K562 (cell line): ENCODE results near the gene DLGAP5. TPM values are rescaled to one million over a fixed set of nuclear protein-coding genes. Genes with fewer than 3 reads are reported as not detected.

ENCODE experiments used
- ATF4 ChIP-seq: fragments of 450-650 bp; formaldehyde crosslinking; IDR thresholded peaks from 2 replicates; pipeline ENCODE4 v1.4.0; 2022; ENCODE audit warnings: mild to moderate bottlenecking, moderate library complexity
- CXXC5 ChIP-seq: fragments of 250-450 bp; sonication (Bioruptor Pico); IDR thresholded peaks from 2 replicates; pipeline ENCODE4 v1.8.0; 2022; ENCODE audit warnings: inconsistent platforms, mild to moderate bottlenecking, moderate library complexity
- EP400 ChIP-seq: fragments of 450-650 bp; IDR thresholded peaks from 2 replicates; pipeline ENCODE4 v1.6.1; 2017; ENCODE audit warnings: antibody characterized with exemption, mild to moderate bottlenecking, moderate library complexity
- GABPB1 ChIP-seq: sonication (generic); formaldehyde crosslinking; IDR thresholded peaks from 2 replicates; pipeline ENCODE4 v1.8.0; 2022; ENCODE audit warnings: mild to moderate bottlenecking, missing genetic modification reagents
- HLTF ChIP-seq: fragments of 450-650 bp; IDR thresholded peaks from 2 replicates; pipeline ENCODE4 v1.6.1; 2016
- NR1H2 ChIP-seq: sonication (generic); formaldehyde crosslinking; IDR thresholded peaks from 2 replicates; pipeline ENCODE4 v1.4.0; 2020; ENCODE audit warnings: mild to moderate bottlenecking, missing genetic modification reagents
- POLR2A ChIP-seq: fragments of 450-650 bp; conservative IDR thresholded peaks from 2 replicates; pipeline ENCODE4 v1.6.1; 2016
- SIN3B ChIP-seq: fragments of 450-650 bp; IDR thresholded peaks from 2 replicates; pipeline ENCODE4 v1.6.1; 2017; ENCODE audit warnings: low read depth, mild to moderate bottlenecking, moderate library complexity
- STAT6 ChIP-seq: sonication (generic); formaldehyde crosslinking; IDR thresholded peaks from 2 replicates; pipeline ENCODE4 v1.8.1; 2023; ENCODE audit warnings: mild to moderate bottlenecking, missing genetic modification reagents
- TCF7 ChIP-seq: sonication (generic); IDR thresholded peaks from 2 replicates; pipeline ENCODE4 v1.6.1; 2016; ENCODE audit warnings: antibody characterized with exemption, borderline replicate concordance
- TRIM24 ChIP-seq, 2 experiments: fragments of 450-650 bp; IDR thresholded peaks; 2 replicates each; pipeline ENCODE4 v1.6.1; 2016
- ZNF12 ChIP-seq: sonication (generic); formaldehyde crosslinking; IDR thresholded peaks from 2 replicates; pipeline ENCODE4 v1.4.0; 2020; ENCODE audit warnings: mild to moderate bottlenecking, missing genetic modification reagents
- polyA plus RNA-seq, 8 experiments: library from polyadenylated mRNA; depleted of rRNA in 4 of 8; stranded (reverse) in 5 of 8; unstranded in 3 of 8; fragments of >200 nt; fragmentation: Nextera tagmentation in 2 of 8; fragmentation: Illumina TruSeq in 1 of 8; extraction: Ambion mirVana in 2 of 8; extraction: Trizol in 1 of 8; gene quantifications; 2 replicates each; pipeline versions ENCODE4 v1.2.1 to v1.2.3, GENCODE V29; 2011 to 2014; ENCODE audit warnings: inconsistent platforms in 1 of 8, missing spikeins in 1 of 8
- total RNA-seq, 7 experiments: library from RNA; depleted of rRNA in 6 of 7; stranded (reverse); fragments of >200 nt in 6 of 7; fragmentation: Illumina TruSeq in 2 of 7; extraction: Trizol in 2 of 7; gene quantifications; 2 replicates each; pipeline versions ENCODE4 v1.2.1 to v1.2.3, GENCODE V29; 2011 to 2021; ENCODE audit warnings: low replicate concordance in 1 of 7
- TF ChIP-seq, protein P1 (sequence below): sonication (generic); formaldehyde crosslinking; IDR thresholded peaks from 2 replicates; pipeline ENCODE4 v1.8.0; 2023; ENCODE audit warnings: missing genetic modification reagents, mild to moderate bottlenecking, borderline replicate concordance
- TF ChIP-seq, protein P2 (sequence below): sonication (generic); formaldehyde crosslinking; IDR thresholded peaks from 2 replicates; pipeline ENCODE4 v1.8.0; 2022; ENCODE audit warnings: missing genetic modification reagents, mild to moderate bottlenecking, moderate library complexity, borderline replicate concordance
- TF ChIP-seq, protein P3 (sequence below): fragments of 450-650 bp; IDR thresholded peaks from 2 replicates; pipeline ENCODE4 v1.6.1; 2017; ENCODE audit warnings: mild to moderate bottlenecking, moderate library complexity

Gene DLGAP5
- total and polyA plus RNA-seq, 9 of the 15 experiments (the other 6 are each of a cell fraction or from before 2014, with no cell fraction given) = 39.1 to 80.0 (median 59.9) TPM

- TF ChIP-seq, protein P1, sequence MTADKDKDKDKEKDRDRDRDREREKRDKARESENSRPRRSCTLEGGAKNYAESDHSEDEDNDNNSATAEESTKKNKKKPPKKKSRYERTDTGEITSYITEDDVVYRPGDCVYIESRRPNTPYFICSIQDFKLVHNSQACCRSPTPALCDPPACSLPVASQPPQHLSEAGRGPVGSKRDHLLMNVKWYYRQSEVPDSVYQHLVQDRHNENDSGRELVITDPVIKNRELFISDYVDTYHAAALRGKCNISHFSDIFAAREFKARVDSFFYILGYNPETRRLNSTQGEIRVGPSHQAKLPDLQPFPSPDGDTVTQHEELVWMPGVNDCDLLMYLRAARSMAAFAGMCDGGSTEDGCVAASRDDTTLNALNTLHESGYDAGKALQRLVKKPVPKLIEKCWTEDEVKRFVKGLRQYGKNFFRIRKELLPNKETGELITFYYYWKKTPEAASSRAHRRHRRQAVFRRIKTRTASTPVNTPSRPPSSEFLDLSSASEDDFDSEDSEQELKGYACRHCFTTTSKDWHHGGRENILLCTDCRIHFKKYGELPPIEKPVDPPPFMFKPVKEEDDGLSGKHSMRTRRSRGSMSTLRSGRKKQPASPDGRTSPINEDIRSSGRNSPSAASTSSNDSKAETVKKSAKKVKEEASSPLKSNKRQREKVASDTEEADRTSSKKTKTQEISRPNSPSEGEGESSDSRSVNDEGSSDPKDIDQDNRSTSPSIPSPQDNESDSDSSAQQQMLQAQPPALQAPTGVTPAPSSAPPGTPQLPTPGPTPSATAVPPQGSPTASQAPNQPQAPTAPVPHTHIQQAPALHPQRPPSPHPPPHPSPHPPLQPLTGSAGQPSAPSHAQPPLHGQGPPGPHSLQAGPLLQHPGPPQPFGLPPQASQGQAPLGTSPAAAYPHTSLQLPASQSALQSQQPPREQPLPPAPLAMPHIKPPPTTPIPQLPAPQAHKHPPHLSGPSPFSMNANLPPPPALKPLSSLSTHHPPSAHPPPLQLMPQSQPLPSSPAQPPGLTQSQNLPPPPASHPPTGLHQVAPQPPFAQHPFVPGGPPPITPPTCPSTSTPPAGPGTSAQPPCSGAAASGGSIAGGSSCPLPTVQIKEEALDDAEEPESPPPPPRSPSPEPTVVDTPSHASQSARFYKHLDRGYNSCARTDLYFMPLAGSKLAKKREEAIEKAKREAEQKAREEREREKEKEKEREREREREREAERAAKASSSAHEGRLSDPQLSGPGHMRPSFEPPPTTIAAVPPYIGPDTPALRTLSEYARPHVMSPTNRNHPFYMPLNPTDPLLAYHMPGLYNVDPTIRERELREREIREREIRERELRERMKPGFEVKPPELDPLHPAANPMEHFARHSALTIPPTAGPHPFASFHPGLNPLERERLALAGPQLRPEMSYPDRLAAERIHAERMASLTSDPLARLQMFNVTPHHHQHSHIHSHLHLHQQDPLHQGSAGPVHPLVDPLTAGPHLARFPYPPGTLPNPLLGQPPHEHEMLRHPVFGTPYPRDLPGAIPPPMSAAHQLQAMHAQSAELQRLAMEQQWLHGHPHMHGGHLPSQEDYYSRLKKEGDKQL (CRISPR knock-in tag) = no peak
- TF ChIP-seq CXXC5 (CRISPR knock-in tag) (peak; percentile 76), TCF7 (no peak), SIN3B (no peak), POLR2A (peak; percentile 88), ZNF12 (CRISPR knock-in tag) (no peak), EP400 (peak; percentile 91), STAT6 (CRISPR knock-in tag) (no peak), HLTF (peak; percentile 44; the same call in 1 of the 2 replicates), ATF4 (CRISPR knock-in tag) (no peak), GABPB1 (peak; percentile 89), NR1H2 (CRISPR knock-in tag) (no peak), TRIM24 (IDR thresholded peaks at IDR 0.05) (peak; percentile 26 to 52; a peak in 2 of 4 replicates)
- TF ChIP-seq, protein P2, sequence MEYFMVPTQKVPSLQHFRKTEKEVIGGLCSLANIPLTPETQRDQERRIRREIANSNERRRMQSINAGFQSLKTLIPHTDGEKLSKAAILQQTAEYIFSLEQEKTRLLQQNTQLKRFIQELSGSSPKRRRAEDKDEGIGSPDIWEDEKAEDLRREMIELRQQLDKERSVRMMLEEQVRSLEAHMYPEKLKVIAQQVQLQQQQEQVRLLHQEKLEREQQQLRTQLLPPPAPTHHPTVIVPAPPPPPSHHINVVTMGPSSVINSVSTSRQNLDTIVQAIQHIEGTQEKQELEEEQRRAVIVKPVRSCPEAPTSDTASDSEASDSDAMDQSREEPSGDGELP (CRISPR knock-in tag) = peak; percentile 50; the same call in 1 of the 2 replicates
- TF ChIP-seq, protein P3, sequence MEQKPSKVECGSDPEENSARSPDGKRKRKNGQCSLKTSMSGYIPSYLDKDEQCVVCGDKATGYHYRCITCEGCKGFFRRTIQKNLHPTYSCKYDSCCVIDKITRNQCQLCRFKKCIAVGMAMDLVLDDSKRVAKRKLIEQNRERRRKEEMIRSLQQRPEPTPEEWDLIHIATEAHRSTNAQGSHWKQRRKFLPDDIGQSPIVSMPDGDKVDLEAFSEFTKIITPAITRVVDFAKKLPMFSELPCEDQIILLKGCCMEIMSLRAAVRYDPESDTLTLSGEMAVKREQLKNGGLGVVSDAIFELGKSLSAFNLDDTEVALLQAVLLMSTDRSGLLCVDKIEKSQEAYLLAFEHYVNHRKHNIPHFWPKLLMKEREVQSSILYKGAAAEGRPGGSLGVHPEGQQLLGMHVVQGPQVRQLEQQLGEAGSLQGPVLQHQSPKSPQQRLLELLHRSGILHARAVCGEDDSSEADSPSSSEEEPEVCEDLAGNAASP = no peak
Observed at GRCh38 chr14:55191203-55192053, at the start of gene DLGAP5 (continued).
